H1 (cell line): ENCODE results near the gene FGFR2. TPM values are rescaled to one million over a fixed set of nuclear protein-coding genes. Genes with fewer than 3 reads are reported as not detected.

Source experiments
- CTCF ChIA-PET: fragments of 300-600 bp; sonication (Branson Sonifier 250); formaldehyde crosslinking; loops from one replicate; lab custom pipeline; 2021; ENCODE audit not compliant: partially characterized antibody; lab: Charles Lee
- POLR2A ChIA-PET: fragments of 300-600 bp; sonication (Branson Sonifier 250); formaldehyde crosslinking; loops from one replicate; lab custom pipeline; 2021; ENCODE audit warnings: inconsistent platforms; ENCODE audit not compliant: partially characterized antibody; lab: Charles Lee
- DNase-seq, 2 experiments: peaks; one replicate each; pipeline versions ENCODE4 v3.0.0 to v3.0.0-alpha.2; 2010 to 2022; ENCODE audit warnings: low spot score in 2 of 2, low read depth in 1 of 2, mixed read lengths in 1 of 2
- FAIRE-seq: peaks from 2 replicates; lab custom pipeline; 2011; peaks lifted over from hg19 to GRCh38; lab: Jason Lieb, UNC
- H2AFZ ChIP-seq: 2 replicates; pipeline ENCODE4 v1.8.1; 2012; ENCODE audit warnings: low read length, inconsistent platforms
- H2AK5ac ChIP-seq: 2 replicates; pipeline ENCODE4 v1.6.1; 2013; ENCODE audit warnings: low read depth, low read length
- H2BK120ac ChIP-seq: replicated peaks from 2 replicates; pipeline ENCODE3; 2013; ENCODE audit warnings: low read depth, low read length, inconsistent platforms
- H2BK12ac ChIP-seq: 2 replicates; pipeline ENCODE4 v1.6.1; 2013; ENCODE audit warnings: low read depth, low read length
- H2BK15ac ChIP-seq: 2 replicates; pipeline ENCODE4 v1.6.1; 2013; ENCODE audit warnings: low read length
- H2BK20ac ChIP-seq: 2 replicates; pipeline ENCODE4 v1.6.1; 2013; ENCODE audit warnings: low read length
- H2BK5ac ChIP-seq: 2 replicates; pipeline ENCODE4 v1.6.1; 2013; ENCODE audit warnings: low read depth, low read length
- H3K14ac ChIP-seq: 2 replicates; pipeline ENCODE4 v1.6.1; 2013; ENCODE audit warnings: inconsistent platforms; ENCODE audit not compliant: insufficient read length
- H3K18ac ChIP-seq: 2 replicates; pipeline ENCODE4 v1.6.1; 2013; ENCODE audit warnings: low read length; ENCODE audit errors: extremely low read depth
- H3K23ac ChIP-seq: 2 replicates; pipeline ENCODE4 v1.6.1; 2013; ENCODE audit warnings: inconsistent platforms; ENCODE audit not compliant: insufficient read length
- H3K23me2 ChIP-seq: 2 replicates; pipeline ENCODE4 v1.6.1; 2013; ENCODE audit warnings: low read depth, low read length
- H3K27ac ChIP-seq: 2 replicates; pipeline ENCODE4 v1.6.1; 2011; ENCODE audit warnings: low read depth, low read length, inconsistent platforms
- H3K27me3 ChIP-seq, 4 experiments: replicated peaks in 1 of 4; 1 replicate in 1 of 4; 2 replicates in 3 of 4; pipeline versions ENCODE4 v1.6.1 to v1.8.1; 2011 to 2013; ENCODE audit warnings: low read length in 3 of 4, mild to moderate bottlenecking in 3 of 4, inconsistent platforms in 2 of 4, mixed read lengths in 2 of 4, moderate library complexity in 1 of 4; ENCODE audit not compliant: control insufficient read depth in 3 of 4, insufficient read depth in 3 of 4; ENCODE audit errors: extremely low read depth in 1 of 4
- H3K36me3 ChIP-seq, 4 experiments: 2 replicates each; pipeline versions ENCODE4 v1.6.1 to v1.8.1; 2011 to 2013; ENCODE audit warnings: mild to moderate bottlenecking in 4 of 4, low read length in 3 of 4, moderate library complexity in 2 of 4, control low read depth in 1 of 4, inconsistent platforms in 1 of 4; ENCODE audit not compliant: insufficient read depth in 4 of 4, control insufficient read depth in 2 of 4
- H3K4ac ChIP-seq: replicated peaks from 2 replicates; pipeline ENCODE3; 2013; ENCODE audit warnings: low read length, low read depth, mixed read lengths, inconsistent platforms; ENCODE audit not compliant: insufficient read length
- H3K4me1 ChIP-seq, 4 experiments: replicated peaks in 1 of 4; 1 replicate in 1 of 4; 2 replicates in 3 of 4; pipeline versions ENCODE4 v1.6.1 to v1.8.1; 2011 to 2013; ENCODE audit warnings: low read length in 3 of 4, inconsistent platforms in 2 of 4, mixed read lengths in 1 of 4; ENCODE audit not compliant: insufficient read depth in 4 of 4, control insufficient read depth in 3 of 4
- H3K4me2 ChIP-seq, 2 experiments: 2 replicates each; pipeline versions ENCODE4 v1.6.1 to v1.8.1; 2011 to 2013; ENCODE audit warnings: low read depth in 2 of 2, low read length in 2 of 2, control low read depth in 1 of 2, inconsistent platforms in 1 of 2, mild to moderate bottlenecking in 1 of 2; ENCODE audit not compliant: insufficient read depth in 1 of 2
- H3K4me3 ChIP-seq, 4 experiments: fragments of 200-600, 300-600 bp in 1 of 4; sonication (generic), shearing (Covaris generic), sonication (Bioruptor Twin) in 1 of 4; 2 replicates each; pipeline versions ENCODE4 v1.5.1 to v1.8.1; 2011 to 2016; ENCODE audit warnings: low read length in 4 of 4, low read depth in 3 of 4, control low read depth in 2 of 4, inconsistent platforms in 2 of 4, mild to moderate bottlenecking in 2 of 4, mixed read lengths in 1 of 4, moderate library complexity in 1 of 4; ENCODE audit not compliant: insufficient read depth in 2 of 4; ENCODE audit errors: extremely low read depth in 1 of 4
- H3K56ac ChIP-seq: replicated peaks from 2 replicates; pipeline ENCODE3; 2013; ENCODE audit warnings: low read depth, mild to moderate bottlenecking, mixed read lengths, low read length, inconsistent platforms; ENCODE audit not compliant: insufficient read length
- H3K79me1 ChIP-seq: 2 replicates; pipeline ENCODE4 v1.6.1; 2013; ENCODE audit warnings: low read depth, low read length, control low read depth
- H3K79me2 ChIP-seq, 2 experiments: 2 replicates each; pipeline versions ENCODE4 v1.6.1 to v1.8.1; 2012 to 2013; ENCODE audit warnings: low read length in 2 of 2, mild to moderate bottlenecking in 2 of 2, inconsistent platforms in 1 of 2; ENCODE audit not compliant: insufficient read depth in 2 of 2, control insufficient read depth in 1 of 2
- H3K9ac ChIP-seq, 4 experiments: replicated peaks in 1 of 4; 1 replicate in 1 of 4; 2 replicates in 3 of 4; pipeline versions ENCODE4 v1.6.1 to v1.8.1; 2011 to 2013; ENCODE audit warnings: low read depth in 3 of 4, low read length in 3 of 4, control low read depth in 2 of 4, mild to moderate bottlenecking in 2 of 4, moderate library complexity in 2 of 4, inconsistent platforms in 1 of 4; ENCODE audit errors: extremely low read depth in 1 of 4
- H3K9me3 ChIP-seq, 2 experiments: 2 replicates each; pipeline versions ENCODE4 v1.6.1 to v1.8.1; 2012 to 2013; ENCODE audit warnings: mild to moderate bottlenecking in 2 of 2, moderate library complexity in 2 of 2, control low read depth in 1 of 2, inconsistent platforms in 1 of 2, low read depth in 1 of 2, low read length in 1 of 2, mixed read lengths in 1 of 2; ENCODE audit not compliant: insufficient read depth in 2 of 2
- H4K20me1 ChIP-seq, 2 experiments: replicated peaks in 1 of 2; 2 replicates each; pipeline versions ENCODE3 to v1.8.1; 2011 to 2013; ENCODE audit warnings: inconsistent platforms in 2 of 2, low read length in 2 of 2, mild to moderate bottlenecking in 1 of 2; ENCODE audit not compliant: insufficient read depth in 2 of 2, control insufficient read depth in 1 of 2
- H4K5ac ChIP-seq: 2 replicates; pipeline ENCODE4 v1.6.1; 2013; ENCODE audit warnings: low read length, low read depth, mixed read lengths, inconsistent platforms; ENCODE audit not compliant: insufficient read length
- H4K8ac ChIP-seq: 2 replicates; pipeline ENCODE4 v1.8.0; 2013; ENCODE audit warnings: mild to moderate bottlenecking, moderate library complexity, low read length, inconsistent platforms; ENCODE audit not compliant: insufficient read depth; ENCODE audit errors: extremely low read depth
- H4K91ac ChIP-seq: replicated peaks from 2 replicates; pipeline ENCODE3; 2013; ENCODE audit warnings: low read length, mixed read lengths, inconsistent platforms; ENCODE audit not compliant: insufficient read length
- WGBS, 2 experiments: shearing (Covaris generic) in 1 of 2; methylation state at CpG; one replicate each; pipeline versions ENCODE4 v1.1.6 to v1.1.7; 2013 to 2015; ENCODE audit warnings: low lambda C conversion rate in 2 of 2, mixed read lengths in 2 of 2, inconsistent platforms in 1 of 2, low coverage in 1 of 2, missing lambda C conversion rate in 1 of 2; ENCODE audit not compliant: insufficient replicate concordance in 2 of 2, insufficient coverage in 1 of 2, insufficient read length in 1 of 2; ENCODE audit errors: extremely low coverage in 1 of 2, missing lambda C conversion rate in 1 of 2; 5-methylcytosine and 5-hydroxymethylcytosine counted together
- polyA plus RNA-seq, 7 experiments: library from polyadenylated mRNA; depleted of rRNA in 3 of 7; stranded (reverse) in 5 of 7; unstranded in 2 of 7; fragments of >200 nt in 5 of 7; fragments of 200-250 nt in 2 of 7; gene quantifications; 1 replicate in 5 of 7; 2 replicates in 1 of 7; 4 replicates in 1 of 7; pipeline versions ENCODE4 v1.2.1 to v1.2.3, GENCODE V29; 2011 to 2013; ENCODE audit warnings: missing spikeins in 2 of 7, mixed read lengths in 2 of 7
- total RNA-seq: library from RNA; stranded (reverse); fragmentation: NEBNext Ultra II Directional; extraction: Animal tissue kit (Norgen Biotek cat#: 25700); gene quantifications from 2 replicates; pipeline ENCODE4 v1.2.1, GENCODE V29; 2021

The FGFR2 gene
- total and polyA plus RNA-seq, 2 of the 8 experiments (the other 6 are each of a cell fraction or from before 2014, with no cell fraction given) = 50.2 to 81.2 TPM

DNA sequence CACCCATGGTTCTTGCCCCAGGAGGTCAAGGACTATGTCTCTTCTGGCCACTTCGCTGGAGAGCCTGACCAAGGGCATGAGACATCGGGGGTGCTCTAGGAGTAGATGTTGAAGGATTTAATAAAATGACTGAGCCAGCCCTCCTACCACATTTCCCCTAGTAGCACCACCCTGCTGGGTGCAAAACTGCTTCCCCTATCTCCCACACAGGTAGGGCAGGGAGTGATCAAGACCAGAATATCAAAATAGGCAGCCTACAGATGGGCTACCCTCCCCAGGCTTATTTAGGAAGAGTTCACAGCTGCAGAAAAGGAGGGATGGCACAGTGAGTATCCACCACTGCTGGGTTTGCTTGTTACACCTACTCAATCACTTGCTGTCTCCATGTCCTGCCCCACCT, 103.9 kb downstream of the FGFR2 start:
- POLR2A ChIA-PET = interaction anchor here (1.2 kb wide), 1 partner anchor 169 kb away, joined by 3 read pairs; no protein-coding TSS in a partner anchor

More for the DNA sequence above, 103.9 kb downstream of the FGFR2 start:
- Histone ChIP-seq H4K5ac (no peak overlapping the region), H3K14ac (no peak overlapping the region), H4K8ac (no peak overlapping the region), H4K91ac (no peak overlapping the region), H3K27ac (no peak overlapping the region), H3K23ac (no peak overlapping the region), H3K4me2 (no peak overlapping the region), H4K20me1 (peaks cover 0 to 11% of the 10 kb centered on the region in 2 experiments), H3K56ac (no peak overlapping the region), H3K4me1 (peaks cover 0 to 3% (median 1%) of the 10 kb centered on the region in 4 experiments; a peak in 3 of 7 replicates), H2BK12ac (no peak overlapping the region), H2BK20ac (no peak overlapping the region), H3K9ac (no peak overlapping the region), H3K4ac (no peak overlapping the region), H3K79me1 (peaks cover 15% of the 10 kb centered on the region; the same call in 1 of the 2 replicates), H3K4me3 (no peak overlapping the region), H3K27me3 (no peaks in the 10 kb centered on the region), H3K18ac (no peak overlapping the region), H3K79me2 (peaks cover 0 to 45% of the 10 kb centered on the region in 2 experiments; a peak in 2 of 4 replicates), H3K23me2 (no peaks in the 10 kb centered on the region), H2BK15ac (no peak overlapping the region), H2AK5ac (no peak overlapping the region), H3K9me3 (no peaks in the 10 kb centered on the region), H3K36me3 (peaks cover 25 to 82% (median 48%) of the 10 kb centered on the region in 4 experiments), H2AFZ (no peak overlapping the region), H2BK120ac (no peak overlapping the region), H2BK5ac (no peak overlapping the region)
- FAIRE-seq (no peak), DNase-seq (no peak)
- WGBS, 2 experiments = 100% methylated on average over 2 of the region's 2 CpGs; no CpG with 5 or more reads in 1 of the 2 experiments
- CTCF ChIA-PET = interaction anchor here (0.8 to 1.1 kb wide), 2 partner anchors 9 to 225 kb away, joined by 3 read pairs; no protein-coding TSS in a partner anchor
